HCT116 (cell line): ENCODE data around the gene FSIP1. TPM values are rescaled to one million over a fixed set of nuclear protein-coding genes. Genes with fewer than 3 reads are reported as not detected.
A peak's percentile ranks its signal among the peaks of the same experiment; 100 is the strongest.

Experiments used
- ATAC-seq: fragments of 200-7000 bp; cut with Tn5 transposase; 2 replicates; pipeline ENCODE4 v1.9.1; 2020; ENCODE audit warnings: mild to moderate bottlenecking, moderate library complexity
- BruUV-seq: library from RNA; stranded (reverse); fragments of 400-500 nt; replicated peaks from 2 replicates; lab custom pipeline; 2021; lab: Mats Ljungman, UMichigan
- CTCF ChIA-PET: fragments of 300-600 bp; sonication (Branson Sonifier 250); formaldehyde crosslinking; loops from one replicate; lab custom pipeline; 2021; ENCODE audit warnings: antibody characterized with exemption; lab: Charles Lee
- POLR2A ChIA-PET: fragments of 300-600, 350-600 bp; sonication (Branson Sonifier 250); formaldehyde crosslinking; loops from one replicate; lab custom pipeline; 2021; ENCODE audit warnings: antibody characterized with exemption; lab: Charles Lee
- RAD21 ChIA-PET, 2 experiments: fragments of 300-600 bp; sonication (Branson Sonifier 250); formaldehyde crosslinking; loops; one replicate each; lab custom pipeline; 2023; ENCODE audit warnings: low total read pairs in 2 of 2; ENCODE audit not compliant: uncharacterized antibody in 2 of 2, unreplicated experiment in 2 of 2, low non-redundant PET in 1 of 2; lab: Charles Lee
- DNase-seq: peaks from one replicate; pipeline ENCODE4 v3.0.0-alpha.2; 2010; ENCODE audit warnings: low read depth, low spot score
- H2AFZ ChIP-seq: fragments of 200-600 bp; shearing (Covaris generic), sonication (generic); 2 replicates; pipeline ENCODE4 v1.6.1; 2017; ENCODE audit warnings: low read depth, mixed run types, mixed read lengths, antibody characterized with exemption, low read length; ENCODE audit not compliant: poor library complexity, severe bottlenecking
- H3K27ac ChIP-seq: 2 replicates; pipeline ENCODE4 v1.5.1; 2012; ENCODE audit warnings: low read depth, low read length
- H3K27me3 ChIP-seq: fragments of 200-600 bp; sonication (generic); 2 replicates; pipeline ENCODE4 v1.6.1; 2016; ENCODE audit warnings: mixed run types, low read length, mixed read lengths; ENCODE audit not compliant: insufficient read depth
- H3K36me3 ChIP-seq, 2 experiments: fragments of 200-500 bp in 1 of 2; fragments of 200-600 bp in 1 of 2; sonication (Bioruptor generic) in 1 of 2; sonication (generic) in 1 of 2; 2 replicates each; pipeline versions ENCODE4 v1.5.1 to v1.6.1; 2014 to 2016; ENCODE audit warnings: low read length in 2 of 2, inconsistent platforms in 1 of 2, mixed read lengths in 1 of 2, mixed run types in 1 of 2; ENCODE audit not compliant: insufficient read depth in 2 of 2, control insufficient read depth in 1 of 2
- H3K4me1 ChIP-seq, 2 experiments: fragments of 200-600 bp in 1 of 2; sonication (generic) in 1 of 2; 2 replicates each; pipeline versions ENCODE4 v1.5.1 to v1.6.1; 2012 to 2017; ENCODE audit warnings: low read length in 2 of 2, inconsistent platforms in 1 of 2, mild to moderate bottlenecking in 1 of 2, mixed read lengths in 1 of 2, mixed run types in 1 of 2, moderate library complexity in 1 of 2; ENCODE audit not compliant: insufficient read depth in 2 of 2, control insufficient read depth in 1 of 2
- H3K4me2 ChIP-seq: fragments of 200-600 bp; sonication (generic); 2 replicates; pipeline ENCODE4 v1.6.1; 2017; ENCODE audit warnings: mixed run types, low read length, mixed read lengths
- H3K4me3 ChIP-seq, 2 experiments: fragments of 200-600 bp in 1 of 2; sonication (generic) in 1 of 2; replicated peaks in 1 of 2; 2 replicates each; pipeline ENCODE4 v1.5.1; 2011 to 2016; ENCODE audit warnings: low read length in 2 of 2, control low read depth in 1 of 2, low read depth in 1 of 2, mild to moderate bottlenecking in 1 of 2, mixed read lengths in 1 of 2, mixed run types in 1 of 2
- H3K79me2 ChIP-seq: fragments of 200-600 bp; sonication (generic); 2 replicates; pipeline ENCODE4 v1.6.1; 2017; ENCODE audit warnings: mild to moderate bottlenecking, mixed run types, low read length, moderate library complexity, mixed read lengths; ENCODE audit not compliant: insufficient read depth
- H3K9ac ChIP-seq: fragments of 200-600 bp; sonication (generic); 2 replicates; pipeline ENCODE4 v1.6.1; 2016; ENCODE audit warnings: low read length, mixed read lengths
- H3K9me2 ChIP-seq: fragments of 200-600 bp; sonication (generic), shearing (Covaris generic); 2 replicates; pipeline ENCODE4 v1.6.1; 2017; ENCODE audit warnings: mixed run types, mild to moderate bottlenecking, moderate library complexity; ENCODE audit not compliant: insufficient read depth
- H3K9me3 ChIP-seq, 2 experiments: fragments of 200-500 bp in 1 of 2; fragments of 200-600 bp in 1 of 2; sonication (Bioruptor generic) in 1 of 2; sonication (generic) in 1 of 2; 2 replicates each; pipeline ENCODE4 v1.6.1; 2014 to 2017; ENCODE audit warnings: low read length in 2 of 2, mixed read lengths in 2 of 2, inconsistent platforms in 1 of 2, low read depth in 1 of 2, mild to moderate bottlenecking in 1 of 2, mixed run types in 1 of 2, moderate library complexity in 1 of 2; ENCODE audit not compliant: control insufficient read depth in 1 of 2, insufficient read depth in 1 of 2
- H4K20me1 ChIP-seq: fragments of 200-600 bp; sonication (generic), shearing (Covaris generic); 2 replicates; pipeline ENCODE4 v1.6.1; 2017; ENCODE audit warnings: mixed run types, mild to moderate bottlenecking, moderate library complexity; ENCODE audit not compliant: insufficient read depth
- CBX3 ChIP-seq: IDR thresholded peaks from 2 replicates; pipeline ENCODE4 v1.6.1; 2012; ENCODE audit warnings: low read depth
- CEBPB ChIP-seq: IDR thresholded peaks from 2 replicates; pipeline ENCODE4 v1.6.1; 2012; ENCODE audit warnings: low read depth
- FOSL1 ChIP-seq: IDR thresholded peaks from 2 replicates; pipeline ENCODE4 v1.6.1; 2012; ENCODE audit warnings: low read depth
- MAX ChIP-seq: IDR thresholded peaks from 2 replicates; pipeline ENCODE4 v1.6.1; 2012
- REST ChIP-seq: IDR thresholded peaks from 2 replicates; pipeline ENCODE4 v1.6.1; 2012; ENCODE audit warnings: low read depth
- SP1 ChIP-seq: IDR thresholded peaks from 2 replicates; pipeline ENCODE4 v1.6.1; 2012; ENCODE audit warnings: low read depth
- SRF ChIP-seq: IDR thresholded peaks from 2 replicates; pipeline ENCODE4 v1.6.1; 2012; ENCODE audit warnings: low read depth
- TCF7L2 ChIP-seq: IDR thresholded peaks from 2 replicates; pipeline ENCODE4 v1.7.0; 2011; ENCODE audit warnings: borderline replicate concordance, inconsistent platforms; ENCODE audit not compliant: insufficient read depth, insufficient read length; ENCODE audit errors: extremely low read depth
- ZBTB33 ChIP-seq: IDR thresholded peaks from 2 replicates; pipeline ENCODE4 v1.6.1; 2011; ENCODE audit warnings: mild to moderate bottlenecking, low read length, moderate library complexity; ENCODE audit not compliant: insufficient replicate concordance; ENCODE audit errors: extremely low read depth
- ZFX ChIP-seq: fragments of 450-650 bp; IDR thresholded peaks from 2 replicates; pipeline ENCODE4 v1.6.1; 2017
- ZNF274 ChIP-seq: fragments of 200-500 bp; sonication (Bioruptor generic); IDR thresholded peaks from 2 replicates; pipeline ENCODE4 v1.6.1; 2014; ENCODE audit warnings: mild to moderate bottlenecking, low read depth, low read length, inconsistent platforms
- intact Hi-C: fragments of 100-400 bp; cut with micrococcal nuclease; formaldehyde crosslinking; loops from 2 replicates; pipeline ENCODE4 v1.10.0; 2022
- total RNA-seq: library from RNA; stranded (reverse); gene quantifications from one replicate; pipeline ENCODE4 v1.2.1, GENCODE V29; 2021; ENCODE audit not compliant: unreplicated experiment

Gene FSIP1
- total RNA-seq, 1 experiment from 2014 or later = 0.42 TPM

DNA sequence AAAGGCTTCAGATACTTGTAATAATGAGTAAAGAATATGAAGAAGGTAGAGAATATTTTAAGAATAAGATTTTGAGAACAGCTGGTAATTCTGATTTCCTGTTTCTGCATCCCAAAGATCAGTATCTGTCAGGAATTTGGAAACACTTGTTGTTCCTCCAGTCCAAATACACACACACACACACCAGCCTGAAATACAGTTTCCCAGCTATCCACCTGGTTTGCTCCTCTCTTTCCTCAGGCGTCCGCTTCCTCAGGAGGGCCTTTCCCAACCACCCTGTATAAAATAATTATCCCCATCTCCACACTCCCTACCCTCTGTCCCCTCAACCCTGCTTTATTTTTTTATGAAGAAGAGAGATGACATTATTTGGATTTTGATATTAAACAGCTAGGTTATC lies 2.0 kb upstream of the FSIP1 start:
- H3K36me3 ChIP-seq = peaks cover 0 to 3% of the 10 kb centered on the region in 2 experiments; a peak in 1 of 4 replicates
- TF ChIP-seq ZBTB33 = no peak
- TF ChIP-seq SRF = no peak
- CTCF ChIA-PET = interaction anchor here (1.1 to 1.8 kb wide), 3 partner anchors 10 to 490 kb away, joined by 3 to 7 read pairs (median 6); no protein-coding TSS in a partner anchor

GRCh38 chr15:39784125-39784524 lies 1.5 kb upstream of the FSIP1 start:
- no peak overlapping the region for H3K27ac ChIP-seq
- peak overlapping the region; percentile 79; the same call in 1 of the 2 replicates for H3K9ac ChIP-seq
- no peaks in the 10 kb centered on the region for H3K9me2 ChIP-seq
- BruUV-seq = no TSS peak
- peak overlapping the region in 1 of 2 experiments; percentile 75; a peak in 3 of 4 replicates for H3K4me3 ChIP-seq
- DNase-seq (no peak), ATAC-seq (no peak)
- peaks cover 11% of the 10 kb centered on the region for H3K79me2 ChIP-seq
- intact Hi-C loops = loop anchor here (10.0 kb wide), 1 partner anchor 491 kb away; no protein-coding TSS in a partner anchor
- no peaks in the 10 kb centered on the region for H3K9me3 ChIP-seq
- ChIA-PET POLR2A (no interaction called here), RAD21 (no interaction called here), CTCF (interaction anchor here (1.1 to 1.8 kb wide), 2 partner anchors 27 to 491 kb away, joined by 6 to 7 read pairs; no protein-coding TSS in a partner anchor)
- no peak overlapping the region for H2AFZ ChIP-seq
- peak overlapping the region; percentile 79 for H3K4me2 ChIP-seq
- no peaks in the 10 kb centered on the region for H4K20me1 ChIP-seq
- H3K4me1 ChIP-seq = peaks cover 23% of the 10 kb centered on the region in 2 experiments
- H3K27me3 ChIP-seq = no peaks in the 10 kb centered on the region
- peaks cover 0 to 3% of the 10 kb centered on the region in 2 experiments; a peak in 1 of 4 replicates for H3K36me3 ChIP-seq
- TF ChIP-seq MAX = no peak
- TF ChIP-seq FOSL1 = no peak
- no peak for TF ChIP-seq SP1
- no peak for TF ChIP-seq REST
- no peak for TF ChIP-seq TCF7L2
- no peak for TF ChIP-seq CEBPB
- no peak for TF ChIP-seq ZNF274
- no peak for TF ChIP-seq ZFX
- no peak for TF ChIP-seq CBX3

More for the DNA sequence above, 2.0 kb upstream of the FSIP1 start:
- H3K4me1 ChIP-seq = peaks cover 23% of the 10 kb centered on the region in 2 experiments
- H3K4me3 ChIP-seq = no peak overlapping the region
- no peaks in the 10 kb centered on the region for H4K20me1 ChIP-seq
- H3K4me2 ChIP-seq = peak overlapping the region; percentile 79; the same call in 1 of the 2 replicates
- no peak overlapping the region for H2AFZ ChIP-seq
- no peak for DNase-seq
- ATAC-seq = no peak
- intact Hi-C loops = loop anchor here (5.0 to 10.0 kb wide), 2 partner anchors 248 to 490 kb away; no protein-coding TSS in a partner anchor
- H3K27ac ChIP-seq = no peak overlapping the region
- POLR2A ChIA-PET = no interaction called here
- BruUV-seq = no TSS peak
- peaks cover 11% of the 10 kb centered on the region for H3K79me2 ChIP-seq
- H3K9ac ChIP-seq = no peak overlapping the region
- H3K9me2 ChIP-seq = no peaks in the 10 kb centered on the region
- no peaks in the 10 kb centered on the region for H3K27me3 ChIP-seq
- RAD21 ChIA-PET = no interaction called here
- H3K9me3 ChIP-seq = no peaks in the 10 kb centered on the region
